Endometrial microvascular endothelial cells (primary cell): ENCODE data around the gene GALNT6. TPM values are rescaled to one million over a fixed set of nuclear protein-coding genes. Genes with fewer than 3 reads are reported as not detected.

ENCODE experiments used
- in situ Hi-C: cut with HindIII; loops from 2 replicates; pipeline ENCODE4 v1.10.0; 2017; ENCODE audit warnings: low sequenced_read_pairs, low pct_unique_long_range_greater_than_20kb; ENCODE audit errors: inconsistent ontology term
- total RNA-seq: library from RNA; depleted of rRNA; stranded (reverse); fragments of >200 nt; gene quantifications from one replicate; pipeline ENCODE4 v1.2.3, GENCODE V29; 2015; ENCODE audit errors: inconsistent ontology term

Gene GALNT6
- total RNA-seq, 1 donor from 2014 or later, result 242 TPM

DNA sequence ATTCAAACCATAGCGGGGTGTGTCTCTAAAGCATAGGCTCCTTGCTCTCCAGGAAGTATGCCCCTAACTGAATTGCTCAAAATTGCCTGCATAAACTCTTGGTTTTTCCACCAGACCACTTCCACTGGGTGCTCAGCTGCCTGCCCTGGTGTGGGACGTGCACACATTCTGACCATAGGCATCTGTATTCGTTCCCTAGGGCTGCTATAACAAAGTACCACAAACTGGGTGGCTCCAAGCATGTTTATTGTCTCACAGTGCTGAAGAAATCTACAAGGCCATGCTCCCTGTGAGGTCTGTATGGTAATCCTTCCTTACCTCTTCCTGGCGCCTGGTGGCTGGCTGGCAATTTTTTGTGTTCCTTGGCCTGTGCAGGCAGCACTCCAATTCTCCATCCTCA is 16.4 kb upstream of the GALNT6 start:
- in situ Hi-C loops, result no loop called here

DNA sequence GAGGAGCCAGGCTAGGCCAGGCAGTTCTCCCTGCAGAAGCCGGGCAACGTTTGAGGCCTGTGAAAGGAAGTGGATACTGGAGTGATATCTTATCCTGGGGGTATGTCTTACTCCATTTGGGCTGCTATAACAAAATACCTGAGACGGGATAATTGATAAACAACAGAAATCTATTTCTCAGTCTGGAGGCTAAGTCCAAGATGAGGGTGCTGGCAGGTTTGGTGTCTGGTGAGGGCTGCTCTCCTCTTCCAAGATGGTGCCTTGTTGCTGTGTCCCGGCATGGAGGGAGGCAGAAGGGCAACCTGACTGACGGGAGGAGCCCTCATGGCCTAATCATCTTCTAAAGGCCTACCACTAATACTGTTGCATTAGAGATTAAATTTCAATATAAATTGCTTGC is 15.7 kb upstream of the GALNT6 start:
- in situ Hi-C loops, result no loop called here

DNA sequence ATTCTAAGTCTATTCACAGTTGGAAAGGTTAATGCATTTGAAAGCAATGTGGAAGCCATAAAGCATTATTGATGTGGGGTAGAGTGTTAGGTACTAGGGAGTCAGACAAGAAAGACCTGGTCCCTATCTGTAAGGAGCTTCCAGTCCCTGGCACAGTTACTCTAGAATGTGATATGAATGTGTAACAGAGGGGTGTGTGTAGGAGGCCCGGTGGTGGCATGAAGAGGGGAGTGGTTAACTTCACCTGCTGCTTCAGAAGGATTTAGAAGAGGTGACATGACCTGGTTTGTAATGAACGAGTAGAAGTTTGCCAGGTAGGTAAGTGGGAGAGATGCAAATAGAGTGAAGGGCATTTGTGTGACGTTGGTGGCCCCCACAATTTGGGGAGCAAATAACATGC is 15.1 kb upstream of the GALNT6 start:
- in situ Hi-C loops, result no loop called here

DNA sequence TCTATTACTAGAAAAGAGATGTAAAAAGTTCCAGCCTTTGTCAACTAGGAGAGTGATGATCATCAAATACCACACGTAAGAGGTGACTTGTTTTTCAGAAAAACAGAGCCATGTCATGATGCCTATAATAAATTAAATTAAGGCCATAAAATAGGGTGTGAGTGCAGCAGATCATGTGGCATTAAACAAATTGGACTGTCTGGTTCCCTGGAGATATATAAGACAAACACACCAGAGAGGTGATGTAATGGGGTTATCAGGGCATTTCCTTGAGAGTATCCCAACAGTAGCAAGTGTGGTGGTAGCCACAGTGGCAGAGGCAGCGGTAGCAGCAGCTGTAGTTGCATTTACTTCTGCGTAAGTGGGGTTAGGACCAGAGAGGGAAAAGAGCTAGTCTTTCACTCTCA is 14.6 kb upstream of the GALNT6 start:
- in situ Hi-C loops, result no loop called here

DNA sequence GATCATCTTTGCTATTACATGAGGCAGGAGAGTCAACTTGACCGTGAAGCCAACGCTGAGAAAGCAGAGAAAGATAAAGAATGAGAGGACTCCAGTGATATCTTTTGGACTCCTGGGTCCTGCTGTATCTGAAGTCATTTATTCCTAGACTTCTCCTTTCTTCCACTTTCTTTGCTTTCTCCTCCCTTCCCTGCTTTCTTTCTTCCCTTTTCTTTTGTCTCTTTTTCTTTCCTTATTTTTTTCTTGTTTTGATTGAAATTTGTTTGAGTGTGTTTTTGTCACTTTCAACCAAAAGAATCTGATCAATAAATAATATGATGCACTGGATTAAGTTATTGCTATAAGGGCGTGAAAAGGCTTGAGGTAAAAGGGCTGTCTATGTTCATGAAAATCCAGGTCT is 13.4 kb upstream of the GALNT6 start:
- in situ Hi-C loops, result no loop called here

DNA sequence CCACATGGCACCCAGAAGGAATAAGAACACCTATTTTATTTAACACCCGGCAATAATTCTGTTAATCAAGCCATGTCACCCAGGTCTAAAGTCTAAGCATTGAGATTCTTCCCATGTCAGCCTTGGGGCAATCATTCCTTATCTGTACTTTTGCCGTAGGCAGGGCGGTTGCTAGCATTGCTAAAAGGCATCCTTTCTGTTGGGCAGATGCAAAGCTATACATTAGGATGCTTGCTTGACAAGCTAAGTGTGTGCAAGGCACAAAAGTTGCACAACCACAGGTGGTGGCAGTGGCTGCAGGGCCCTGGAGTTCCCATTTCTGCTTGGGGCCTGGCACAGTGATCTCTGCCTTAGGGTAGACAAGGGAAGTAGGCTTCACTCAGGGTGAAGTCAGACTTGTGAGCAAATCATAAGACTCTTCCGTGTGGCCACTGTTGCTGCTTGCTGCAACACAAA is 12.5 kb upstream of the GALNT6 start:
- in situ Hi-C loops, result no loop called here

DNA sequence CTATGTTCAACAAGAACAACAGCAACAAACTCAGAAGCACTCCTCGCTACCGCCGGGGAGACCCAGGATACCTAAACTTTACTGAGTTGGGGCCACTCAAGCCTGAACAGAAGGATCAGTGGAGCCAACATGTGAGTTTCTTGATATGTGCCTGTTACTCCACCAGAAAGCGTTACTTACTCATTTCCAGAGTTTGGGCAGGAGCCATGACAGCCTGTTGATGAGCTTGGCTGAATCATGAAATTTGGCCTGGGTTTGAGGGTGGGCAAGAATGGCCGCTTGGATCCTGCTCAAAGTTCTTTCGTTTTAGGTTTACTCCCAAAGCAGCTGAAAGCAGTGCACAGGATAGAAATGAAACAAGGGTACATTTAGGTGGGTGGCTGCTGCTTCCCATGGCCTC is 12.0 kb upstream of the GALNT6 start:
- in situ Hi-C loops, result no loop called here

DNA sequence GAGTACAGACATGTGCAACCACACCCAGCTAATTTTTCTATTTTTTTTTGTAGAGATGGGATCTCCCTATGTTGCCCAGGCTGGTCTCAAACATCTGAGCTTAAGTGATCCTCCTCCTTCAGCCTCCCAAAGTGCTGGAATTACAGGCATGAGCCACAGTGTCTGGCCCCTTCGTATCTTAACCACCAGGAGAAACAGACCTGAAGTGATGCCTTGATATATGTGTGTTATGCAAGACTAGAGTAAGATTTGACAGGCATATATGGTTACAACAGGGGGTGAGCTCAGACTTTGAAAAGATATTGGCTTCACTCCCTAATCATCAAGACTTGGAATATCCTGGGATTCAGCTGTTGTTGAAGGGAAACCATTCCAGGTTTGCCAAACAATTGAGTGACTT is 10.7 kb upstream of the GALNT6 start:
- in situ Hi-C loops, result no loop called here

DNA sequence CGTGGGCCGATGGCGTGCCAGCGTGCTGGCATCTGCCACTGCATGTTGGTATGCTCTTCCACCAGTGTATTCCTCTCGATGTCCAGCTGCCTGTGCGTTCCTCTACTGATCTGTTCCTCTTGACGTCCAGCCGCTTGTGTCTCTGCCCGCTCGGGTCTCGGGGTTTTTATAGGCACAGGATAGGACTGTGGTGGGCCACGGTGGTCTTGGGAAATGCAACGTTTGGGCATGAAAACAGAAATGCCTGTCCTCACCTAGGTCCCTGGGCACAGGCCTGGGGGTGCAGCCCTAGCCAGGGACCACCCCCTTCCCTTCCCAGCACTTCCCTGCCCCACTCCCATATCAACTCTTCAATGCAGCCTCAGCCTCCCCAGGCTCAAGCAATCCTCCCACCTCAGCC is 10.3 kb upstream of the GALNT6 start:
- in situ Hi-C loops, result no loop called here

DNA sequence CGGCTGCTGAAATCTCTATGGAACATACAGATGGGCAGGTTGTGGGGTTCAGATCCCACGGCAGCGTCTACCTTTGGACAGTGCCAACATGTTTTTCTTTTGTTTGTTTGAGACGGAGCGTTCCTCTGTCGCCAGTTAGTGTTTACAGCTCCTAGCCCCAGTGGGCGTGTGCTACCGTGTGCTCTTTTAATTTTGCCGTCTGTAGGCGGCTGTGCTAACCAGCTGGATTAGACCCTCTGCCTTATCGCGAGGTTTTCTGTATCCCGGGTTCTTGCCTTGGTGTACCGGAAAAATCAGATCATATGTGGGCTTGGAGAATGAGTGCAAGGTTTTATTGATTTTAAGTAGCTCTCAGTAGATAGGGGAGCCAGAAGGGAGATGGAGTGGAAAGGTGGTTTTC is 9.8 kb upstream of the GALNT6 start:
- in situ Hi-C loops, result no loop called here

DNA sequence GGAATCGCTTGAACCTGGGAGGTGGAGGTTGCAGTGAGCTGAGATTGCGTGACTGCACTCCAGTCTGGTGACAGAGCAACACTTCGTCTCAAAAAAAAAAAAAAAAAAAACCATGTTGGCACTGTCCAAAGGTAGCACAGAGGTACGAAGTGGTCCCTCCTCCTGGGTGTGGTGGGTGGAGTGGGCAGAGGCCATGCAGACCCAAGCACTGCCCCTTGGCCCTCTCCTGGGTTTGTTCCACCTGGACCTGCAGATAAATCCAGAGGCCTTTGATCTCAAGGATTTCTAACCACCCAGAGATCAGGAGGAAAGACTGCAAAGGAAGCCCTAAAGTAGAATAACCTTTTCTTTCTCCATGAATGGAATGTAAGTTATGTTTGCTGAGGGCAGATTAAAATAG is 8.7 kb upstream of the GALNT6 start:
- in situ Hi-C loops, result no loop called here

DNA sequence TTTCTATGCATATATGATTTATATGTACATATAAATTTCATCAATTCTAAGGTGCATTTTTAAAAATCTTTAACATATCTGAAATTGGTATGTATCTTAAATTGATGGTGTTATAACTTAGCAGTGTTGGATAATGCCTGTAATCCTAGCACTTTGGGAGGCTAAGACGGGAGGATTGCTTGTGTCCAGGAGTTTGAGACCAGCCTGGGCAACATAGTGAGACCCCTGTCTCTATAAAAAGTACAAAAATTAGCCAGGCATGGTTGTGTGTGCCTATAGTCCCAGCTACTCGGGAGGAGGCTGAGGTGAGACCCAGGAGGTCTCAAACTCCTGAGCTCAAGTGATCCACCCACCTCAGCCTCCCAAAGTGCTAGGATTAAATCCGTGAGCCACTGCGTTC is 6.5 kb upstream of the GALNT6 start:
- in situ Hi-C loops, result no loop called here

DNA sequence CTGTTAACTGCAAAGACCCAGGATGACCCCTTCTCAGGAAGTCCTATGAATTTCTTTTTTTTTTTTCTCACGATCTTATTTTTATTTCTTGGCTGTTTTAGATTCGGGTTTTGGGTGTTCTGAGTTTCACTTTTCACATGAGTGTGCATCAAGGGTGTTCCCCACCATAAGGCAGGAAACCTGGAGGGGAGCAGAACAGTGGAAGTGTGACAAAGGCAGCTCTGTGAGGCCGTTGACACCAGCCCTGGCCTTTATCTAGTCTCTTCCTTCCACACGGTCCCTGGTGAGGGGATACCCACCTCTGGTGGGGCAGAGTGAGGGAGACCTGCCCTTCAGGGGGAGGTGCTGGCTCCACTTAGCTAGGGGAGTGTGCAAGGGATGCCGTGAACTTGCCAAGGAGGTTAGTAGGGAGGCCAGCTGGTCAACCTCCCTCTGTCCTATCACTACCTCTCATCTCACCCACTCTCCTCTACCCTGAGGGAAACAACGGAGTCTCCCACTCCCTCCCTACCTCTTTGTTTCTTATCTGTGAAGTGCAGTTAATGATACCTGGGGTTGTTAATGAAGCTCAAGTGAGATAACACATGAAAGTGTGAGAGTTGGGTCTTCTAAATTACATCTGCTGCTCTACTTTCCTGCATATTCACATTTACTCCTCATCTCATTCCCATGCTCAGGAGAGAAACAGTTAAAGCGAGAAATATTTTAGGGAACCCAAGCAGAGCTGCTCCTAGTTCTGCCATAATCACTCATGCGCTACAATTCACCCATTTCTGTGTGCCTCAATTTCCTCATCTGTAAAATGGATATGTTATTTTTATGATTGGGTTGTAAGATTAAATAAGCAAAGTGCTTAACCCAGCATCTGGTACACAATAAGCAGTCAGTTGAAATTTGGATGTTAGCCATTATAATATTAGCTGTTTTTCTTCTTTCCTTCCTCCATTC is 4.4 kb upstream of the GALNT6 start:
- in situ Hi-C loops, result no loop called here

DNA sequence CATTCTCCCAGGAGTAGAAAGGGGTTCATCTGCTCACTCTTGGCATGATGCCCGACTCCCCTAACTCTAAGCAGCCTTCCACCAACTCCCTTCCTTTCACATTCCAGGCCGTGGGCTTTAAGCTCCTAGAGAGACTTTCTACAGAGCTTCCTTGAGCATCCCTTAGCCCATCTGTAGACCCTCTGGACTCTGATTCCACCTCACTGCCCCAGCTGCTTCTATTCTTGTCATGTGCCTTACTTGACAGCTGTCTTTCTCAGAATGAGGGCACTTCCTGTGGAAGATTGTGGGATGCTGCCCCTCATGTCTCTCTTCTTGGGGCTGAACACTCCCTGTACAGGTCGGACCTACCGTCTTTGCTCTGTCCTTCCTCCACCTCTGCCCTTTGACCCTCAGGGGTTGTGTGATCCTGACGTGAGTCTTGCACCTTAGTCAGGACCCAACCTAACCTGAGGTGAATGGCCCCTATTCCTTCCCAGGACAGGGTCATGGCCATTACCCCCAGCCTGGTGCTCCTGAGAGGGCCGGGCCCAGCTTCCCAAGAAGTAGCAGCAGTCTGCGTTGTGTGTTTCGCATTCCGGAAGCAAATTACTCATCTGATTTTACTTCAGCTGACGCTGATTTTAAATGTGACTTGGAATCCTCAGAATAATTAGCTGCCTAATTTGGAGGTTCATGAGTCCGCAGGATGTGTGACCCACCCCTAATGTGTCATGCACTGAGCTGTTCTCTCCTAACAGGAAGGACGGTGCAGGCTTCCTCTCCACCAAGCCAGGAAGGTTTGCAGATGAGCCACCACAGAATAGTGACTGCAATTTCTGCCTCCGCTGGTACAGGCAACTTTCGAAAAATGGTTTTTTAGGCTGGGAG is 2.7 kb upstream of the GALNT6 start:
- in situ Hi-C loops, result no loop called here

DNA sequence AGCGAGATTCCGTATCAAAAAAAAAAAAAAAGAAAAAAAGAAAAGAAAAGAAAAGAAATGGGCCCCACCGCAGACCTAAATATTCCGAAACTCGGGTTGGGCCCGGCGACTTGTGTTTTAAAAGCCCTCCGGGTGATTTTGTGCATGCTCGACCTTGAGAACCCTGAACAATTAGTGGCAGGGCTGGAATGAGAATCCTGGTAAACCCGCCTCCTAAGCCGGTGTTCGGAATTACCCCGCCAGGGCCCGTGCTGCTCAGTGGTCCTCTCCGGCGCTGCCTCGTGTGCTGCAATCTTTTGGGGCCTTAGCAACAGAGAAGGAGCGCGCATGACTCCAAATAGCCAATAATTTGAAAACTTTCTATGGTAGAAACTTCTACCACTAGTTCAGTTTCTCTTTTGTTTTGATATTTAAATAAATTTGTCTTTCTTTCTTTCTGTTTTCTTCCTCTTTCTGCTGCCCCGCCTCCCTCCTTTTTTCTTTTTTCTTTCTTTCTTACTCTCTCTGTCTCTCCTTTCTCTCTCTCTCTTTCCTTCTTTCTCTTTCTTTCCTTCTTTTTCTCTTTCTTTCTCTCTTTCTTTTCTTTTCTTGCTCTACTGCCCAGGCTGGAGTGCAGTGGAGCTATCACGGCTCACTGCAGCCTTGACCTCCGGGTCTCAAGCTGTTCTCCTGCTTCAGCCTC is 1.5 kb upstream of the GALNT6 start:
- in situ Hi-C loops, result no loop called here

DNA sequence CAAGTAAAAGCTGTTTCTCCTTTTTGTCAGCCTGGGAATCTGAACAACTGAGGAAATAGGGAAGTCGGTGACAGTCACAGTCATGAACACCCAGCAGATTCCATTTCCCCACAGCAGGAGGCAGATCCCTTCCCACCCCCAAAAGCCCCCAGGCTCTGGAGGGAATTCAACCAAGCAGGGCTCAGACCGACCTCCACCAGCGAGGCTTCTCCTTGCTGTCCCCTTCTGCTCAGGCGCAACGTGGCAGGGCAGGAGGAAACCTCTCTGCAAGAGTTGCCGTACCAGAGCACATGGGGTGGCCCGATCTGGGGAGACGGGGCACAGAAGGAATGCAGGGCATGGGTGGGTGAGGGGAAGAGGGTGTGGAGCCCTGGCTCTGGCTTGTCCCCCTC is 319 bp downstream of the GALNT6 start:
- in situ Hi-C loops, result no loop called here

DNA sequence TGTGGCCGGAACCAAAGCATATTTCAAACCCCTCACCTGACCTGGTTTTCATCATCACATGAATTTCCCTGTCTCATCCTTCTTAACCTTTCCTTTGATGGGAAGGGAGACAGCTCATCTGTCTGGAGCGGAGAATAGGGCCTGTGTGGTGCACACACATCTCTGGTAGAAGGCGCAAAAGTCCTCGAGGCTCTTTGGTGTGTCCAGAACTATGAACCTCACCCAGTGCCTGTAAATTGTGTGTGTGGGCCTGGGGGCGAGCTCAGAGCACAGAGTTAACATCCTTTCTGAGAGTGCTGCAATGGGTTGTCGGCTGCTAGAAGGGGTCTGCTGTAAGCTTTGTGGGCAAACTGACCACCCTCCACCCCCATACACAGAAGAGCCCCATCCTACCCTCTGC is 749 bp downstream of the GALNT6 start:
- in situ Hi-C loops, result no loop called here

DNA sequence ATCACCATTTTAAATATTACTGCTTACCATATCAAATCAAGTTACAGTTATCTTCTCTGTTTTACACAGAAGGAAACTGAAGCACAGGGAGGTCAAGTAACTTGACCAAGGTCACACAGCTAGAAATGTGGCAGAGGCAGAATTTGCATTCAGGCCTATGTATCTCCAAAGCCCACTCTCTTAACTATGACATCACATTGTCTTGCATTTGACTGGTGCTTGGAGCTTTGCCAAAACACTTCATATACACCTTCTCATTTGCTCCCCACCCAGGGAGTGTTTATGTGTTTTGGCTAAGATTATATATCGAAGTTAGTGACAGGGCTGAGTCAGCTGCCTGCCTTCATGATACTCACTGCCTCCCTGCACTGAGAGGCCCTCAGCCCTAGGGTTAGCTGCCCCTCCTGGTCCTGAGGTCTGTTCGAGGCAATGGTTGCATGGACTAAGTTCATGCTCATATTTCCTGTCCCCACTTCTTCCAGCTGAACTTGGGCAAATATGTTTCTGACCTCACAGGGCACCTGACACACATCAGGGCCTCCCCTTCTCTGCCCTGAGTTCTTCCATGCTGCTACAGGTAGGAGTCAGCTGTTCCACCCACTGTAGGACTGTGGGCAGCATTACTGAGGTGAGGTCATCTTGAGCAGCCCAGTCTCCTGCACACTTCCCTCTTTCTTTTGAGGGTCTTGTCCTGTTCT is 1.8 kb downstream of the GALNT6 start:
- in situ Hi-C loops, result no loop called here

DNA sequence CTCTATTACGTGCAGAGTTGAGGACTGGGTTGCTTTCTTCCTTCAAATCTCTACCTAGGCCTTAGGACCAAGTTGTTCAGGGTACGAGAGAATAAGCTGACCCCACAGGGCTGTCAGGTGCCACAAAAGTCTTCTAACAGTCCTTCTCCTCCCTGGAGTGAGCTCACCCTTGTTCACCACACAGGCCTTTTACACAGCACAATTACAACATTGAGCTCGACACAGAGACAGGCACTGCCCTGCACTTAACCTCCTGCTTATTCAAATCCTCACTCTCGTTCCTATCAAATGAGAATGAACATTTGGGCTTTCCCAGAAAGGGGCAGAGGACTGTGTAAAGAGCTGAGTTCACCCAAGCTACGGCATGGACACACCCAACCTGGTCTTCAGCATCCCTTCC is 2.4 kb downstream of the GALNT6 start:
- in situ Hi-C loops, result no loop called here
